Effector CD8-positive, alpha-beta T cell (primary cell): ENCODE results near the gene ANXA8.
"Not testable (repeated sequence)": the region's sequence is repeated elsewhere in the genome, so short reads cannot be mapped to it uniquely, and the experiment has no call there.

Source experiments
- DNase-seq: peaks from one replicate; lab custom pipeline; 2025; lab: John Stamatoyannopoulos, UW

ANXA8 gene

DNA sequence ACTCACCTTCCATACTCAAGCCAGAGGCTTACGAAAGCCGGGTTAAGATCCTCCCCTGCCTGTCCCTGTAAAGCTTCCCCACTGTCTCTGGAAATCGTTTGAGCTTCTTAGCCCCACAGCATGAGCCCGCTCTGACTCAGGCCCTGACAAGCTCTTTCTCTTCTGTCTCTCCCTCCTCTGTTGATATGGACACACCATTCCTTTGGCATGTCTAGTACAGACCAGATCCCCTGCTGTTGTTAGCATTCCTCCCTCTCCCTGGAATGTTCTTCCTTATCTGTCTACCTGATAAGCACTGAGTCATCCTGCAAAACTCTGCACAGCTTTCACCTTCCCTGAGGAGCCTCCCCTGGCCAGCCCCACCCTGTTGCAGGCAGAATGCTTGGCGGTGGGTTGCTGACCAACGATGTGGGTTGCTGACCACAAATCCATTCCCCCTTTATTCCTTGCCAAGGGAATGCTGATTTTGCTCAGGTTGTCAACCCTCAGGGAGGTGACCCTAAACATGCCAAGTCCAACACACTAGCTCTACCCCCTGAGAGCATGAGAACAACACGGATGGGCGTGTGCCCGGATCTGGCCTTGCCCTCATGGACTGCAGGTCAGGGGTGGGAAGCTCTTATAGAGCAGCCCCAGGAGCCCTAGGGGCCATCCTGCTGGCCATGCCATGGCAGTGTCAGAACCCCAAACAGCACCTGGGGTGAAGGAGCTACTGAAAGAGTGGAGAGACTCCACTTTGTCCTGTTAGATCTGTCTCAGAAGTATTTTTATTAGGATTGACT, 21.1 kb downstream of the ANXA8 start:
- not testable (repeated sequence) for DNase-seq

DNA sequence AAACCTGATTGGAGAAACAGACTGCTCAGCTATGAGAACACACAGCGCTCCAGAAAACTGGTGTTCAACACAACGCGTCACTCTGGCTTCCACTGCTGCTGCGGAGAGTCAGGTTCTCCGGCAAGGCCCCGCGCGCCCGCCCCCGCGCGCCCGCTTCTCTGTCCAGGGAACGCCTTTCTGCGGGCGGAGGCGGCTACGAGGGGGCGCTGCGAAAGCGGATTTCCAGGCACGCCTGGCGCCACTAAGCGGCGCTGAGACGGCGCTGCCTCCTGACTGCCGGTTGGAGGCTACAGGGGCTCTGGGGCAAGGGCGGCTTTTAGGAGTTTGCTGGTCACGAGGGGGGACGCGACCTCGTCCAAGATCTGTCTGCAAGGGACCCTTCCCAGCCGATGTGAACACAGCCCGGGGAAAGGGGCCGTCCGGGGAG, 22.6 kb downstream of the ANXA8 start:
- not testable (repeated sequence) for DNase-seq

DNA sequence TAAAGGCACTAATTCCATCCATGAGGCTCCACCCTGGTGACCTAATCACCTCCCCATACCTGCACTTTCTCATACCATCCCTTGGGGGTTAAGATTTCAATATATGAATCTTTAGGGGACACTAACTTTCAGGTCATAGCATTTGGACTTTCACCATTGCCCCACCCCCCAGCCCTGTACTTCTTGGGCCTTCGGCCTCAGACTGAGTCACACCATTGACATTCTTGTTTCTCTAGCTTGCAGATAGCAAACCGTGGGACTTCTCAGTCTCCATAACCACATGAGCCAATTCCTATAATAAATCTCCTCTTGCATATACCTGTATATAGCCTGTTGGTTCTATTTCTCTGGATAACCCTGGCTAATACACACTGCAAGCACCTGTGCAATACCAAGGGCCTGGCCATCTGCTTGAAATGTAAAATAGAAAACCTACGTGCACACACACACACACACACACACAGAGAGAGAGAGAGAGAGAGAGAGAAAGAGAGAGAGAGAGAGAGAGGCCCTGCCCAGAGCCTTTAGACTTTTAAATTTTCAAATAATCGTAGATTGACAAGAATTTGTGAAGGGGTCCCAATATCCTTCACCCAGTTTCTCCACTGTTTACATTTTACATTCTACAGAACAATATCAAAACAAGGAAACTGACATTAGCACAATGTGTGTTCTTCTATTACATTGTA, 25.3 kb downstream of the ANXA8 start:
- DNase-seq: no peak

DNA sequence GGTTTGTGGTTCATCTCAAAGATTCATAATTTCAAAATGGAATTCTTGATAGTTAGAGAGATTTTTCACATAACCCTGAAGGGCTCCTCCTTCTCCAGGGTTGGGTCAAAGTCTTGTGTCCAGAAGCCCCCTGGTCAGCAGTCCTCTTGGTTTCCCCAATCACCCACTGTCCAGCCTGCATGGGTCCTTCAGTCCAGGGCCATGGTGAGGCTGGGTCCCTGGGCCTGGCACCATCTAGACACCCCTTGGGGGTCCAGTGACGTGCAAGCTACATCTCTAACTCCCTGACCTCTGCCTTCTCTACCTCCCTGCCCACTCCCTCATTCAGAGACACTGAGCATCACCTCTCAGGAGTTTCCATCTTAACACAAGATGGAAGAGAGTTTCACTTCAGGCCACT, 26.1 kb downstream of the ANXA8 start:
- no peak for DNase-seq

DNA sequence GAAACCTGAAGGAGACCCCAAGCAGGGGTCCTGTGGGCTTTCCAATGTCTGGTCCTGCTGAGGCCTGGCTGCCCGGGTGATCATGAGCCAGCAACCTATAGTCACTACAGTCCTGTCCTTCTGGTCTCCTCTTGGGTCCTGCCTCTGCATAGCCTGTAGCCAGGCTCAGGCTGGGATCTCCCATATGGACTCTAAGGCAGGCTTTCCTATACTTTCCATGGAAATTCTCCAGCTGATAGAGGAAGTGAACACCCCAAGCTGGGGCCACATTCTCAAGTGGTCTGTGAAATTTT, 26.4 kb downstream of the ANXA8 start:
- DNase-seq: no peak

DNA sequence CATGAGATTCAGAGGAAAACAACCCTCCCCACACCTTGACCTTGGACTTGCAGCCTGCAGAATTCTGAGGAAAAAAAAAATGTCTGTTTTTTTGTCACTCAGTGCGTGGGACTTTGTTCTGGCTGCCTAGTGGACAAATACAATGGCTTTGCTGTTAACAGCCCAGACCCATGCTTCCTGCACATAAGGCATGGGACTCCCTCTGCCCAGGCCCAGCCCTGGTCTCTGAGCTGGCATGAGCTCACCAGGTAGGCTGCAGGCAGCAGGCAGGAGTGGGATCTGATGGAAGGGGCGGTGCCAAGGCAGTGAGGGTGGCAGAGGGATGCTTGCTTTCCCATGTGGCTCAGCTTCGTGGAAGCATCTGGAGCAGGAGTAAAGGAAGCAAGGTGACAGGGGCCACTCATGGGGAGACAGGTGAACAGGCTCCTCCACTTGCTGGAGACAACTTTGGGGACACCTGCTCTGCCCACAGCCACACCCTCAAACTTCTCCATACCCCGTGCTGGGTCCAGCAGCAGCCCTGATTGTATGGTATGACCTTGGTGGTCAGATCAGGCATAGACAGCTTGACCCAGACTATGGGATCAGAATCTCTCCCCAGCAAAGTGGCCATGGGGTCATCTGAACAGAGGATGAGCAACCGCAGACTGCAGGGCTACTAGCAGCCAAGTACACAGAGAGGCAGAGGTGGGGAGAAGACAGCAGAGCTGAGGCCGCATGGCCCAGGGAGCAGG, 27.0 kb downstream of the ANXA8 start:
- DNase-seq: no peak

DNA sequence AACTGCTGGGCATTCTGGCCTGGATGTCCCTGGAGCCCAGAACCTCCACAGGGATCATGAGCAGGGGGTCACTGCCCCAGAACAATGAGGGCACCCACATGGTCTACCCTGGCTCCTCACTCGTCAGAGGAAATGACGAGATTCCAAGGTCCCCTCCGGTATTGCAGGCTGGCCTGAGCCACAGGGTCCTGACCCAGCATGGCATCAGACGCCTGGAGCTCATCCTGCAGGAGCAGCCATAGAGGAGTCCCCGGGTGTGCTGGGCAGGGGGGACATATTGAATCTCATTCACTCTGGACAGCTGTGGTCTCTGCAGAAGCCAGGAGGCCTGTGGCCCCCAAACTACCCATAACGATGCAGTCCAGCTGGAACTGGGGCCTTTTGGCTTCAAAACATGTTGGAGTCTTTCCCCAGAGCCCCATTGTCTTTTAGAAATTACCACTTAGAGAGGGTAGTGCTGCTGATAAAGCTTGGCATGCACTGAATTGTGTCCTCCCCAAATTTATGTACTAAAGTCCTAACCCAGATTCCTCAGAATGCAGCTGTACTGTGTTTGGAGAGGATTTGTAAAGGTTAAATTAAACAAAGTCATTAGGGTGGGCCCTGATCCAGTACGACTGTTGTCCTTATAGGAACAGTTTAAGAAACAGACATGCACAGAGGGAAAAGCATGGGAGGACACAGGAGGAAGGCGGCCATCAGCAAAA, 27.7 kb downstream of the ANXA8 start:
- no peak for DNase-seq

DNA sequence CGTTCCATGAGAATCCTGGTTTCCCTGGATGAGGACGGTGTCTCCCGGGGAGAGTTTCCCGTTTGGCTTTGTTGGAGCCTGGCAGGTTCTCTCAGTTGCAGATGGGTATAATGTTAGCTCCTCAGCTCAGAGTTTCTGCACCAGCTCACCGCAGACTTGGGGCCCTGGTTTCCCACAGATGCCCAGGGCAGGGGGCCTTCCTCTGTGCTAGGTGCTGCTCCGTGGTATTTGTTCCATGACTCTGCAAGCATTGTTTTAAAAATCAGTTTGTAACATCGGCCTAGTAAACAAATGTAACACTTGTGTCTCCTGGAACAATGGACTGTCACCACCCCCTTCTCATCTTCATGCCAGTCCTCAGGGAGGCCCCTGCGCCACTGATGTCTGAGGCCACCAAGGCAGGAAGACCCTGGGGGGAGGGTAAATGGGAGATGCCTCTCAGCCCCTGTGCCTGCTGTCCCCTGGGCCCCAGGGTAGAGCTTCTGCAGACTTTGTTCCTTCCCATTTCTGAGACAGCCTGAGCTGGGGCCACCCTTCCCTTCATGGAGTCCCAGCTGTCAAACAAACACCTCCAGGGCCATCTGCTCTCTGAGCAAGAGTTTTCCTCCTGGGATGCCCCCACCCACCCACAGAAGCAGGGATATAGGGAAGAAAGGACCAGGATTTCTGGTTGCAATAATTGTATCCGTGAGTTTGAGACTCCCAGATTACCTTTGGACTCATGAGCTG, 28.4 kb downstream of the ANXA8 start:
- DNase-seq: not testable (repeated sequence)

DNA sequence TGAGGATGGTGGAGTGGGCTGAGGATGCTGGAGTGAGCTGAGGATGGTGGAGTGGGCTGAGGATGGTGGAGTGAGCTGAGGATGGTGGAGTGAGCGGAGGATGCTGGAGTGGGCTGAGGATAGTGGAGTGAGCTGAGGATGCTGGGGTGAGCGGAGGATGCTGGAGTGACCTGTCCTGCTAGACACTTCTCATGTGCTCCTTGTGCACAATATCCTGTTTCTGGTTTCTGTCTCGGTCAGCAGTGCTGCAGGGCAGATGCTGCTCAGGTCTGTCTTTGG, 29.2 kb downstream of the ANXA8 start:
- no peak for DNase-seq

DNA sequence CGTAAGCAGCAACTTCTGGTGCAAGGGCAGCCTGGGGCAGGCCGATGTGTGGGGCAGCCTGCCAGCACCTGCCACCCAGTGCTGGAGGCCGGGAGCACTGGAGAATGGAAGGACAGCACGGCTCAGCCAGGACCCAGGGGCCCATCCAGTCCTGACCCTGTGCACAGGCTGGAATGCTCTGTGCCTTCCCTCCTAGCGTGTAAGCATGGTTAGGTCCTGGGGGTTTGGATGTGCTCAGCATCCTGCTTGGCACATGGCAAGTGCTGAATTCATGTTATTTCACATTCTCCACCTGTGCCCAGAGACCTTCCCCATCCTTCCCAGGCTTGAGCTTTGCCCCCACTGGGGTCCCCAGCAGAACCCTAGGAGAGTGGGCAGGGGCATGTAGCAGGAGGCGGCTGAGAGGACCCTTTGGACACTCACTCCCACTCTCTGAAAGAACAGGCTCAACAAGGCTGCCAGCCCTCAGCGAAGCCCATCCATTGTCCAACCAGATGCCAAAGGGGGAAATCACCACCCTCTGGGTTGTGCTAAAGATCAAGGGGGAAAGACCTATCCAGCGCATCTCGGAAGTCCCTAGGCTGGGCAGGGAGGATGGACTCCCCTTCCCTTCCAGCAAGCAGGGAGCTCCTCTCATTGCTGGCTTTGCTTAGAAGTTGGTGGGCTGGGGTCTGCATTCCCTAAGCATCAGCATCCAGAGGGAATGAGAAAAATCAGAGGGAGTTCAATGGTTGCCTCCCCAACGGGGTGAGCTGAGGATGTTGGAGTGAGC, 29.7 kb downstream of the ANXA8 start:
- DNase-seq: no peak

DNA sequence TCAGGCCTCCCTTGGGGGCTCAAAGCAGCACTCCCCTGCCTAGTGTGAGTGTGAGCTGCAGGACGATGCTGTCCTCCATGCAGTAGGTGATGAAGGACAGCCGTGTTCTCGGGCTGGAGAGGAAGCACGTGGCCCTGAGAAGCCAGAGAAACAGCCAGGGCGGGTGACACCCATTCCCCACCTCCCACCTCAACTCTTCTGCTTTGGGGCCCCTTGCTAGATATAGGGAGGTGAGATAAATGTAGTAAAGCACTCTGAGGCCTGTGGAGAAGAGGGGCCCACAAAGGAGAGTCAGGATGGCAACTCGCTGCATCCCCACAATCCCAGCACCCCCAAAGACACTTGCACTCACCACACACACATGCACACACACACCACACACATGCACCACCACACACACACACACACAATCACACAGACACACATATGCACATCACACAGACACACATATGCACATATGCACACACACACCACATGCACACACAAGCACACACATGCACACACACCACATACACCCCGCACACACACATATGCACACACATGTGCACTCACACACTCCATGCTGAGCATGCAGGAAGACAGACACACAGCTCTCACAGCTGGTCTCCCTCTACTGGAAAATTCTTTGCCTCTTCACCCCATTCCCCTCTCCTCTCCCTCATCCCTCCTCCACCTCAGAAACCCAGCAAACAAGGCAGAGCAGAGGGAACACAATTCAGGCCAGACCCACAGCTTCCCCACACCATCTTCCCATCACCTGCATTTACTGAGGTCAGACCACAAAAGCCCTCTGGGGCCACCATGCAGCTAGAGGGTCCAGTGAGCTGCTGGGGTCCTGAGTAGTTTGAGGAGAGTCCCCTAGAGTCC, 30.5 kb downstream of the ANXA8 start:
- no peak for DNase-seq

DNA sequence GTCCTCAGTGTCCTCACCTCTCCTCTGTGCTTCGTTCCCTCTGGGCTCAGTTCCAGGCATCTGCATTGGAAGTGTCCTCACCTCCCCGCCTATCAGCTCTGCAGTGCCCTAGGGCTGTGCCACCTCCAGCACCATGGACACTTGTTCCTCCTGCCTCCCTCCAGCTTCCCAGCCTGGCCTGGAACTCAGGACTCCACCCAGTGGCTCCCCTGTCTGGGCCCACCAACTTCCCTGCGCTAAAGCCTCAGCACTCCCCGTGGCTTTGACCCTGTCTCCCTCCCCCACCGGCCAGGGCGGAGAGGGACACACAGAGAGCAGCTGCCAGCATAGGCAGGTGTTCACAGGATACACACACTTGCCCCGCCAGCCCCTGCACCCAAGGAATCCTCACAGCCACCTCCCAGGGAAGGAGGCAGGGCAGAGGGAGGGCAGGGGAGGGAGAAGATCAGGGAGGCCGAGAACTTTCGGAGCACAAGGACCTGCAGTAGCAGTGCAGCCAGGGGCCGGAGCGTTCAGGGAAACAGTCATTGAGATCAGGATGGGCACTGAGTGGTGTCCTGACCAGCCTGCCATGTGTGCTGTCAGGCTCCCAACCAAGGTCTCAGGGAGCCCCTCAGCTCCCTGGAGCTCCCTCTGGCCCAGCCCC, 31.3 kb downstream of the ANXA8 start:
- no peak for DNase-seq

DNA sequence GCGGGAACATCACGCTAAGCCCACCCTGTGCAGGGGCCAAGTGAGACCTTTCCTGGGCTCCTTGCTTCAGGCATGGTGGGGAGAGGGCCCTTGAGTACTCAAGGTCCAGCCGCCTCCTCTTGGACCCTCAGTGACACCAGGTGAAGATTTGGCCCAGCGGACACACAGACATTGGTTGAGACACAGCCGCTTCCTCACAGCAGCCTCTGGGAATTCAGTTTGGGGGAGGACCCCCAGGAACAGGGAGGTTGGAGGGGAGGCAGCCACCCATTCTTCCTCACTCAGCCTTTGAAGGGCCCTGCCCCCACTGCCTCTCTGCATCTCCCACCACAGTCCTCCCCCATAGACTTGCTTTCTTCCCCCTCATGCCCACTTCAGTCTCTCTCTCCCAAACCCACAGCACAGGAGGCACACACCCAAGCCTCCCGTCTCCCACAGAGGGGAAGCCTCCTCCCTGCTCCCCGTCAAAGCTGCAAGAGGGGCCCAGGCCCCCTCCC, 31.9 kb downstream of the ANXA8 start:
- DNase-seq: no peak

DNA sequence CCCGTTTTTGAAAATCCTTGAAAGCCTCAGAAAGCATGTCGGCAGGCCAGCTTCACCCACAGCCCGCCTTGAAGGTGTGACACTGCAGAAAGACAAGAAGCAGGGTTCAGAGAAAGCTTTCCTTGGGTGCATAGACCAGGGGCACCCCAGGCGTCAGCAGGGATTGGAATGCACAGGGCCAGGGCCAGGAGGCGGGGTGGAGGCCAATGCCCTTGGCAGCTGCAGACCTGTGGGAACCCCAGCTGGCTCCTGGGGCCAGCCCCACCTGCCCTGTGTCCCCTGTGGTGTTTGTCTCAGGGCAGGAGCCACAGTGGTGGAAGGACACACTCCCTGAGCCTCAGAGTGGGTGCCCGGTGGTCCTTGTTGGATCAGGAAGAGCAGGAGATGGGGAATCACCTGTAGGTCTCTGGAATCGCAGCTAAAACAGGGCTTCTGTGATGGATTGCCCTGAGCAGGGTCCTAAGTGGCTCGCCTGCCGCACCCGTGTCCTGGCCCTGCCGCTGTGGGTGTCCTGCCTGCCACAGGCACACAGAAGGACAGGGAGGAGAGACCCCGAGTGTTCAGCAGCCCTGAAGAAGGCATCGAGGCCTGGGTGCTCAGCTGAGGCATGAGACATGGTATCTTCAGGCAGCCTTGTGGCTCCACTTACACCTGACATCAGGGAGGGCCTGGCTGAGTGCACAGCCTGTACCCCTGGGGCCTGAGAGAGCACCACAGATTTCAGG, 32.5 kb downstream of the ANXA8 start:
- no peak for DNase-seq

DNA sequence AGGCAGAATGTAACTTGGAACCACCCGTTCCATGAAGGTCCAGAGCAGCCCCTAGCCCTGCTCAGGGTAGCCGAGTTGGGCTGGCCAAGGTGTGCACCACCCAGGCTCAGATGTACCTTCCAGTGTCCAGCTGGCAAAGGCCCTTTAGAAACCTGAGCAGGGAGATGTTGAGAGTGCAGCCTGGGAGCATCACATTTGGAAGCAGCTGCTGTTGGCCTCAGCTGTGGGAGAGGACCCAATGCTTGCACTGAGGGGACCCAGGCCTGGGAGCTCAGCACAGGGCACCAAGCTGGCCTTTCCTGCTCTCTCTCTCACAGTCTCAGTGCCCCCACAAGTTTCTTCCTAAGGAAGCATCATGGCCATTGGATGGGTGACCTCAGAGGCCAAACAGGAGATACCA, 33.5 kb downstream of the ANXA8 start:
- no peak for DNase-seq

DNA sequence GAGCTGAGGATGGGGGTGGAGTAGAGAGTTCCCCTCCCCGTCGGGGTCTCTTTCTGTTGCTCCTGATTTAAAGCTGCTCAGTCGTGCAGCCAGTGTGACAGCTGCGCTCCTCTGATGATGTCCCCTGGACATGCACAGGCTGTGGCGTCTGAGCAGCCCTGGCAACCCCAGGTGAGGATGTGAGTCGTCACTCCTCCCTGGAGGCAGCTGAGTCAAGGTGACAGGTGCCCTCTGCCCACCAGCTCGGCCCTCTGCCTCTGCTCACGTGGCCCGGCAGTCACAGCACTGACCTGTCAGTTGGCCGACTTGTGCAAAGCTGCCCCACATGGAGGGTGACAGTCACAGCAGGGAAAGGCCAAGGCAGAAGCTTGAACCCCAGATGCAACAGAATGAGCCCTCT, 33.9 kb downstream of the ANXA8 start:
- no peak for DNase-seq

DNA sequence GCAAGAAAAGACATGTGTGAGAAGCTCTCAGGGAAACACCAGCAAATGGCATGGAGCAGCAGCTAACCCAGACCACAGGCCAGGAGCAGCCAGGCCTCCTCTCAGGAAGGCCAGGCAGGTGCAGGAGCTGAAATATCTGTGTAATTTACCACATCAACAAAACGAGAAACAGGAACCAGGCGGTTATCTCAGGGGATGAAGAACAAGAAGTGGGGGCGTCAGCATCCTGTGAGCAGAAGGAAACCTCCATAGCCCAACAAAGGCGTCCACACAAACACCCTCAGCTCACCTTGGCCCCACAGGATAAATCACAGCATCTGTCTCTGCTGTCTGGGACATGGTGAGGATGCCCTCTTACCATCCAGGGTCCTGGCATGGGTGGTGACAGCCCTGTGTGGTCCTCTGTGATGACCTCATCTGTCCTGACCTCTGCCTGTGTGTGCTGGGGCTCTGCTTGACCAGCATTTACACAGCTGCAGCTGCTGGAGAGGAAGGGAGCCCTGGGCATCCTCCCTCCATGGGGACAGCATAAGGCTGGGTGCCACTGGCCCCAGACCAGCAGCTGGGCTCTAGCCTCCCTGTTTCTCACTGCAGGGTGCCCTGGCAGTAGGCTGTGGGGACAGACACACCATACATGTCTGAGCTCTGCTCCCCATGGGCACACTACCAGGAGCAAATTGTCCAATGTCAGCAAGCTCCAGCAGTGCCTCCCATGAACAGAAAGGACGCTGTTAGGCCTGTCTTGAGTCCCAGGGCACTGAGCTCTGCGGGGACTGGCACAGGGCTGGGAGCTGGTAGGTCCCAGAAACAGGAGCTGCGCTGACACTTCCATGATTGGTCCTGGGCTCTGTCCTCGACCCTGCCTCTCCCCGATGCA, 34.6 kb downstream of the ANXA8 start:
- no peak for DNase-seq

DNA sequence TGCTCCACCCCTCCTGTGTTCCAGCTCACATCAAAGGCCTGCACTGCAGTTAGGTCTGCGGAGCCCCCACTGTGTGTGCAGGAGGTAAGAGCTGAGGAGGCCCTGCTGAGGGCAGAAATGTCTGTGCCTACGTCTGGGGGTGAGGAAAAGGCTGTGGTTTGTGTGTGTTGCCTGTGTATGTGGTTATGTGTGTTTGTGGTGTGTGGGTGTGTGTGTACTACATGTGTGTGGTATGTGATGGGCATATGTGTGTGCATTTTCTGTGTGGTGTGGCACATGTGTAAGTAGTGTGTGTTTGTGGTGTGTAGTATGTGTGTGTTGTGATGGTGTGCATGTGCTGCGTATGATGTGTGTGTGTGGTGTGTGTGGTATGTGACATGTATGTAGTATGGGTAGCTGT, 36.2 kb downstream of the ANXA8 start:
- DNase-seq: no peak
